Frontal cortex (tissue), 4 donors: ENCODE measurements around the gene FMNL3. TPM values are rescaled to one million over a fixed set of nuclear protein-coding genes. Genes with fewer than 3 reads are reported as not detected.
"Not testable (repeated sequence)": the region's sequence is repeated elsewhere in the genome, so short reads cannot be mapped to it uniquely, and the experiment has no call there.

Experiments used
- DNase-seq, 2 donors: peaks; one replicate each; pipeline ENCODE4 v3.0.0; 2012; ENCODE audit warnings: low spot score in 2 of 2
- FAIRE-seq: peaks from 2 replicates; lab custom pipeline; 2012; peaks lifted over from hg19 to GRCh38; lab: Jason Lieb, UNC
- total RNA-seq: library from RNA; depleted of rRNA; stranded (reverse); fragments of >200 nt; gene quantifications from one replicate; pipeline ENCODE4 v1.2.3, GENCODE V29; 2014
- donor health status: control.
- donor health status: control.
- donor health status: control.

FMNL3 gene, protein sequence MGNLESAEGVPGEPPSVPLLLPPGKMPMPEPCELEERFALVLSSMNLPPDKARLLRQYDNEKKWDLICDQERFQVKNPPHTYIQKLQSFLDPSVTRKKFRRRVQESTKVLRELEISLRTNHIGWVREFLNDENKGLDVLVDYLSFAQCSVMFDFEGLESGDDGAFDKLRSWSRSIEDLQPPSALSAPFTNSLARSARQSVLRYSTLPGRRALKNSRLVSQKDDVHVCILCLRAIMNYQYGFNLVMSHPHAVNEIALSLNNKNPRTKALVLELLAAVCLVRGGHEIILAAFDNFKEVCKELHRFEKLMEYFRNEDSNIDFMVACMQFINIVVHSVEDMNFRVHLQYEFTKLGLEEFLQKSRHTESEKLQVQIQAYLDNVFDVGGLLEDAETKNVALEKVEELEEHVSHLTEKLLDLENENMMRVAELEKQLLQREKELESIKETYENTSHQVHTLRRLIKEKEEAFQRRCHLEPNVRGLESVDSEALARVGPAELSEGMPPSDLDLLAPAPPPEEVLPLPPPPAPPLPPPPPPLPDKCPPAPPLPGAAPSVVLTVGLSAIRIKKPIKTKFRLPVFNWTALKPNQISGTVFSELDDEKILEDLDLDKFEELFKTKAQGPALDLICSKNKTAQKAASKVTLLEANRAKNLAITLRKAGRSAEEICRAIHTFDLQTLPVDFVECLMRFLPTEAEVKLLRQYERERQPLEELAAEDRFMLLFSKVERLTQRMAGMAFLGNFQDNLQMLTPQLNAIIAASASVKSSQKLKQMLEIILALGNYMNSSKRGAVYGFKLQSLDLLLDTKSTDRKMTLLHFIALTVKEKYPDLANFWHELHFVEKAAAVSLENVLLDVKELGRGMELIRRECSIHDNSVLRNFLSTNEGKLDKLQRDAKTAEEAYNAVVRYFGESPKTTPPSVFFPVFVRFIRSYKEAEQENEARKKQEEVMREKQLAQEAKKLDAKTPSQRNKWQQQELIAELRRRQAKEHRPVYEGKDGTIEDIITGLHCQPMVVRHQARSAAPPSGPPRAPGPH
- total RNA-seq, result 9.0 TPM

DNA sequence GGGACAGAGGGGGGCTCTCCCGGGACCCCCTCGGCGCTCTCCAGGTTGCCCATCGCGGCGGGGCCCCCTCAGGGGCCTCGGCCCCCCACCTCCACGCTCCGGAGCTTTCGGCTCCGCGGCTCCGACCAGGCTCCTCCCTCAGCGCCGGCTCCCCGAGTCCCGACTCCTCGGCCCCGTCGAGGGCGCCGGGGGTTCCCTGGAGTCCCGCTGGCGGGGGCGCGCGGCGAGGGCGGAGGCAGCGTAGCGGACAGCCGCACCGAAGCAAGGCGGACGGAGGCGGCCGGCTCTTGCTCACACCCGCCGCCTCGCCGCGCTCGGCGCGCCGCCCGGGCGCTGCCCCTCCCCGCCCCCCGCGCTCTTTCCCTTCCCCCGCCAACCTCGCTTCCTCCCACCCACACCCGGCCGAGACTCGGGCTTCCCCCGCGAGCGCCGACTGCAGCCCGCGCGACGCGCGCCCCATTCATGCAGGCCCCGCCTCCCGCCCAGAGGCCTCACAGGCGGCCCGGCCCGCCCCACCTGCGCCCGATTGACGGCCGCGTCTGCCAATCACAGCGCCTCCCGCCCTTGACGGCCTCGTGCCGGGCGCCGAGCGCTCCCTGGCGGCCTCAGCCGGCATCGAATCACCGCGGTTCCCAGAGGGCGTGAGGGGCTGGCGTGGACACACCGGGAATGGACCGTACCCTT lies at the start of gene FMNL3:
FMNL3 (minus strand) TSS at position 278 of the 684 bp plus-strand sequence; CDS start at position 53, 225 bp downstream.
- peak; percentile 99 for DNase-seq
- FAIRE-seq, result no peak

DNA sequence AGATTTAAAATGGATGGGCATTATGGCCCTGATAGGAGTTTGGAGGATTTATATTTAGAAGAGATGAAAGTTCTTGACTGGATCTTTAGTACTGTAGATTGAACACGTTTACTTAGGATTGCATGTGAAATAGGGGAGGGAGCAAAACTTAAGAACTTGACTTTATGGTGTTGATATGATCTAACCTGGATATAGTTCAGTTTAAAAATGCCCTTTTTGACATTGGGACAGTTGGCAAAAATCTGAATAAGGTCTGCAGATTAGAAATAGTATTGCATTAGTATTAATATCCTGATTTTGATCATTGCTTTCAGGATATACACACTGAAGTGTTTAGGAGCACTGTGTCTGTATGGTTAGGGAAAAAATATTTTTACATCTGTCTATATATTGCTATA lies 43.8 kb upstream of the FMNL3 start:
- DNase-seq (no peak), FAIRE-seq (no peak)

- DNase-seq, result no peak
- no peak for FAIRE-seq
Observed at GRCh38 chr12:49750027-49750995, 43.1 kb upstream of the FMNL3 start.

GRCh38 chr12:49748800-49749199 lies 41.6 kb upstream of the FMNL3 start:
- DNase-seq (no peak), FAIRE-seq (no peak)

GRCh38 chr12:49748306-49748705 lies 41.1 kb upstream of the FMNL3 start:
- FAIRE-seq (no peak), DNase-seq (no peak)

DNA sequence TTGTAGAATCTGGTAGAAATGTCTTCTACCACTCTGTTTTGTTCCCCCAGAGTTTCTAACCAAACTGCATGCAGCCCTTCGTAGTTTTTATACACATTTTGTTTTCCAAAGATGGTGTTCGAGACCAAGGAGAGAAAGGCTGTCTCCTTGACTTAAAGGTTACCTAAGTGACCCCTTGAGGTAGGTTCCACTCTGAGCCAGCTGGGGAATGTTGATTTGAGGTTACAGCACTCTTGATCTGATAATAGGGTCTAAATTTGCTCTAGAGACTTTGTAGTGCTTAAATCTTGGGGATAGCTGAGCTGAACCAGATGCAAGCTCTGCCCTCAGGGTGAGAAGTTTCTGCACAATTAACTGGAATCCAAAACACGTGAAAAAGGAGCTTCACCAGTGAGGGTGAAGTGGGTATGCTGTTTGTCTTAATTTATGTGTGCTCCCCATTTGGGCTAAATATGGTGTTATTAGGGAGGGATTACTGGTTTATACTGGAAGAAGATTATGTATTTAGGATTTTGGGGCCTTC lies 37.2 kb upstream of the FMNL3 start:
- DNase-seq (no peak), FAIRE-seq (no peak)

DNA sequence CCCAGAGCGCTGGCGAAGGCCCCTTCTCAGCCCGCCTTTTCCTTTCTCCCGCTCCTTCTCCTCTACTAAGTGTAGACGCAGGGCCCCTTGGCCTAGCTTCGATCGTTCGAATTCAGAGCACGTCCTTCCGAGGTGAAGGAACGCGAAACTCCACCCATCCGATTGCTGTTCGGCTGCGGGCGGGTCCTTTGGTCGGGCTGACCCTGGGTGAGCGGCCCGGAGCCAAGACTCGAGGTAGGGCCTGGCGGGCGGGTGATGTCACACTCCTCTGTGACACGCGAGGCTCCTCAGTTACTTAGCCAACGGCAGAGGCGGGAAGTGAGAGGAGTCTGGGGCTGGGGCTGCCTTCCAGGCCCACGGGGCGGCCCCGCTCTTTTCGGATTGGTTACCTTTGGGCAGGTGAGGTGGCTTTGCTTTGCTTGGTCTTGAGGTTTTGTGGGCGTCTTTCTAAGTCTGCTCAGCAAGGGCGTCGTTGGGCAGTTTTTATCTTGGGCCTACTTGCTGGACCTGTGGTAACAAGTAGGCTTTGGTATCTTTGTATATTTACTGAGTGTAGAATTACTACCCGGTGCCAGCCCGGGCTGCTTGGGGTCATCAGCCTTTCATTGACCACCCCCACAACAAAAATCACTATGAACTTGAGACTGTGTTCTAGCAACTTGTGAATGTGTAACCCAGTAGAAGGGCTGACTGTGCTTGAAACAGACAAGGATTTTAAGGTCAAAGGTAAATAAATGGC lies 34.8 kb upstream of the FMNL3 start:
- FAIRE-seq (no peak), DNase-seq (peak in 1 of 2 donors; percentile 48)

GRCh38 chr12:49740930-49741881 lies 34.0 kb upstream of the FMNL3 start, which contains the start of gene TMBIM6:
Gene TMBIM6 (plus strand): TSS chr12:49741557. CDS start chr12:49752494, 10,937 bp downstream.
- FAIRE-seq, result peak; percentile 98

DNA sequence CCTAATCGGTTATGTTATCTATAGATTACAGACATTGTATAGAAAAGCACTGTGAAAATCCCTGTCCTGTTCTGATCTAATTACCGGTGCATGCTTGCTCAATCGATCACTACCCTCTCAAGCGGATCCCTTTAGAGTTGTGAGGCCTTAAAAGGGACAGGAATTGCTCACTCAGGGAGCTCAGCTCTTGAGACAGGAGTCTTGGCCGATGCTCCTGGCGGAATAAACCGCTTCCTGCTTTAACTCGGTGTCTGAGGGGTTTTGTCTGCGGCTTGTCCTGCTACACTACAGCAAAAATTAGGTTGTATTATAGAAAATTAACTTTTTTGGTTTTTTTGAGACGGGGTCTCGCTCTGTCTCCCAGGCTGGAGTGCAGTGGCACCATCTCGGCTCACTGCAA lies 33.1 kb upstream of the FMNL3 start:
- DNase-seq, FAIRE-seq: not testable (repeated sequence)

More at GRCh38 chr12:49740930-49741881, 34.0 kb upstream of the FMNL3 start, which contains the start of gene TMBIM6:
- DNase-seq, result peak; percentile 82 to 91

DNA sequence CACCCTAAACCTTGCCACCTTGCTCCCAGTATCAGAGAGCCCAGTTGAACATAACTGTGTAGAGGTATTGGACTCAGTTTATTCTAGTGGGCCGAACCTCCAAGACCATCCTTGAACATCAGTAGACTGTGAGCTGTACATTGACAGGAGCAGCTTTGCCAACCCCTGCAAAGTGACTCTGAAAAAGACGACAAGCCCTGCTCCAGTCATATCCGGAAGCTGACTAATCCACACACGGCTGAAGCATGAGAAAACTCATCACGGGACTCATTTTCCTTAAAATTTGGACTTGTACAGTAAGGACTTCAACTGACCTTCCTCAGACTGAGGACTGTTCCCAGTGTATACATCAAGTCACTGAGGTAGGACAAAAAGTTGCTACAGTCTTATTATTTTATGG lies 31.5 kb upstream of the FMNL3 start:
- not testable (repeated sequence) for DNase-seq, FAIRE-seq

- not testable (repeated sequence) for FAIRE-seq, DNase-seq
Observed at GRCh38 chr12:49734900-49735299, 27.7 kb upstream of the FMNL3 start.

GRCh38 chr12:49733219-49734017 lies 26.2 kb upstream of the FMNL3 start:
- FAIRE-seq (no peak), DNase-seq (no peak)

DNA sequence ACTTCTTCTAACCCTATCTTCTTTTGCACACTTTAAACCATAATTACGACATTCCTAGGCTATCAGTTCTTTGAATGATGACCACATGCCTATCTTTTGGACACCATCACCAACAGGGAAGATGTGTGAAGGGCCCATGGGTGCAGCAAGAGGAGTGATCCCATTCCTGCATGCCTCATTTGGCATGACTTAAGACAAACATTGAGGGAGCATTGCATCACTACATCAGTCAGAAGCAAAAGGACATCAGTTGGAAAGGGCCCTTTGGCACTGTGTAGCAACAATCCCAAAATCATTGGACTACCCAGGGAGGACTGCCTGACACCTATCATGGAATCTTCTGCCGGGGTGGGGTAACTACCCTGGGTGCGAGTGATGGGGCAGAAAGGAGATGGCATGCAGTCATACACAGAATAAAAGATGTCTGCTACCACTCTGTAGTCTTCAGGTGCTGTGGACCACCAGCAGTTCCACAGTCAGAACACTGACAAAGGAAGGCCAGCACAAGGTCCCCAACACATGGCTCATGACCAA lies 23.4 kb upstream of the FMNL3 start:
- no peak for DNase-seq
- no peak for FAIRE-seq

- DNase-seq (no peak), FAIRE-seq (no peak)
Observed at GRCh38 chr12:49730050-49730449, 22.8 kb upstream of the FMNL3 start.

DNA sequence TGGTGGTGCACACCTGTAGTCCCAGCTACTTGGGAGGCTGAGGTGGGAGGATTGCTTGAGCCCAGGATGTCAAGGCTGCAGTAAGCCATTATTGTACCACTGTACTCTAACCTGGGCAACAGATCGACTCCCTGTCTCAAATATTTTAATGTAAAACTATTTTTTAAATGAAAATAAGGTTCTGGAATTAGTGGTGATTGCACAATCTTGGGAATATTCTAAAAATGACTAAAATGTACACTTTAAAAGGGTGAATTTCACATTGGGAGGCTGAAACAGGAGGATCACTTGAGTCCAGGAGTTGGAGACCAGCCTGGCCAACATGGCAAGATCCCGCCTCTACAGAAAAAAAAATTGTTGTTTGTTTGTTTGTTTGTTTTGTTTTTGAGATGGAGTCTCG lies 21.2 kb upstream of the FMNL3 start:
- DNase-seq (no peak), FAIRE-seq (no peak)
